Measurements from ENCODE around the gene SLC4A1AP.
A peak's percentile ranks its signal among the peaks of the same experiment; 100 is the strongest.
"Not testable (repeated sequence)": the region's sequence is repeated elsewhere in the genome, so short reads cannot be mapped to it uniquely, and the experiment has no call there.

Gene SLC4A1AP

GRCh38 chr2:27647289-27647688 is 16.4 kb upstream of the SLC4A1AP start:
- no peak for FAIRE-seq

DNA sequence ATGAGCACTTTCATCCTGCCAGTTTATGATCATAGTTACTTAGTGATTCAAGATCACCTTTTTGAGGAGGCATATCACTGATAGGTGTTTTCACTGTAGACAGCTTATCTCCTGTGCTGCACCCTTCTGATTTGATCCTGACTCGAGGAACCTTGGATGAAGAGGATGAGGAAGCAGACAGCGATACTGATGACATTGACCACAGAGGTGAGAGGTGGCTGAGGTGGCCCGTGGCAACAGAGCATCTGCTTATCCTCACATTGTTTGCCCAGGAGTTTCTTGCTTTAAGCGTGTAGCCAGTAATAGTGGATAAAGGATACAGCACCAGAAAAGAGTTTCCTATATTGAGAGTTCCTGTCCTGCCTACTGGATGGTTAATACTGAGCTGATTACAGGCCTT is 16.0 kb upstream of the SLC4A1AP start:
- FAIRE-seq (no peak), DNase-seq (ENCODE audit: extremely low spot score, insufficient read length, low read depth) (no peak)

More at GRCh38 chr2:27647289-27647688, 16.4 kb upstream of the SLC4A1AP start:
- no peak for DNase-seq (ENCODE audit: extremely low spot score, insufficient read length, low read depth)

DNA sequence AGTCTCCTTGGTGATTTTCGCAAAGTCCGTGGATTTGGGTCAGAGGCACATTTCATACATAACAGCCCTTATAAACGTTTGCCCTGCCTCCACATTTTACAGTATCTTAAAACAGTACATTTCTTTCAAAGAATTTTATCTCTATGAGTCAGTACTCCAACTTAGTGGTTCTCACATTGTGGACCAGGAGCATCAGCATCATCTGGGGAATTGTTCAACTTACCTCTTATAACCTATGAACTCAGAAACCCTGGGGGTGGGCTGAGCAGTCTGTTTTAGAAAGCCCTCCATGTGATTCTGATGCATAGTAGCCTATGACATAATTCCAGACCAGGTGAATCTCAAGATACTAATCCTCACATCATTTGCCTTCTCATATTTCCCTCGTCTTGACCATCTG is 12.6 kb upstream of the SLC4A1AP start:
- DNase-seq (ENCODE audit: extremely low spot score, insufficient read length, low read depth) = no peak
- no peak for FAIRE-seq

DNA sequence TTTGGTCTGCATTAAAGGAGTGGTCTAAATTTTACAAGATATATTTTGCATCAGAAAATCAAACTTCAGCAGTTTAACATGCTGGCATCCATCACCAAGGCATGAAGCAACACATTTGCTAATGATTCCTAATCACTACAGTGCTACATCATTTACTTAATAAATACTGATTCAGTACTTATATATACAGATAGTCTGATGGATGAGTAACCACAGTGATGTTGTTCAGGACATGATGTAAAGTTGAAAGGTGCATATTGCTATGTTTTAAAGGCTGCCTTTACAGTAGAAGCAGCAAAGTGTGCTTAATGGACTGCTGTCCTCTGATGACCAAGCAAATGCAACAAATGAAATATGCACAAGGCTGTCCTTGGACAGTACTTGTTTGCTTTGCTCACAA is 11.3 kb upstream of the SLC4A1AP start:
- no peak for FAIRE-seq

GRCh38 chr2:27652790-27653189 is 10.9 kb upstream of the SLC4A1AP start:
- no peak for DNase-seq (ENCODE audit: extremely low spot score, insufficient read length, low read depth)
- FAIRE-seq = no peak

More for the DNA sequence above, 11.3 kb upstream of the SLC4A1AP start:
- no peak for DNase-seq (ENCODE audit: extremely low spot score, insufficient read length, low read depth)

DNA sequence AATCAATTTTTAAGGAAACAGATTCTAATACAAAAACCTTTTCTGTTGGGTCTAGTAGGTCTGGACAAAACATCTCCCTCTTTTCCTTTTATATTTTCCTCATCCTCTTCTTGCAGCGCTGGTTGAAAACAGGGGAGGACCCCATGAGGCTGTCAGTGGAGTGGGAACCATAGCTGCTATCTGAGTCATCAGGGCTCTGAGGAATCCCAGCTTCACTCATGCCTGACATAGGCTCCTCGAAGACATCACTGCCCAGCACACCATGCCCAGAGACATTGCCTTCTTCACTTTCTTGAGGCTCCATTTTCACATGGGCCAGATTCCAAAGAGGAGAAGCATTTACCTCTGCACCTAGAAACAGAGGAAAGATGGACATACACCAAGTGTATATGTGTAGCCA is 10.3 kb upstream of the SLC4A1AP start:
- no peak for DNase-seq (ENCODE audit: extremely low spot score, insufficient read length, low read depth)
- FAIRE-seq = no peak

GRCh38 chr2:27655155-27655951 is 8.3 kb upstream of the SLC4A1AP start:
- DNase-seq (ENCODE audit: extremely low spot score, insufficient read length, low read depth) (no peak), FAIRE-seq (no peak)

GRCh38 chr2:27661371-27661770 is 2.3 kb upstream of the SLC4A1AP start:
- FAIRE-seq (no peak), DNase-seq (ENCODE audit: extremely low spot score, insufficient read length, low read depth) (no peak)

- no peak for DNase-seq (ENCODE audit: extremely low spot score, insufficient read length, low read depth)
- FAIRE-seq = no peak
Measured at GRCh38 chr2:27664154-27664574, 475 bp downstream of the SLC4A1AP start.

DNA sequence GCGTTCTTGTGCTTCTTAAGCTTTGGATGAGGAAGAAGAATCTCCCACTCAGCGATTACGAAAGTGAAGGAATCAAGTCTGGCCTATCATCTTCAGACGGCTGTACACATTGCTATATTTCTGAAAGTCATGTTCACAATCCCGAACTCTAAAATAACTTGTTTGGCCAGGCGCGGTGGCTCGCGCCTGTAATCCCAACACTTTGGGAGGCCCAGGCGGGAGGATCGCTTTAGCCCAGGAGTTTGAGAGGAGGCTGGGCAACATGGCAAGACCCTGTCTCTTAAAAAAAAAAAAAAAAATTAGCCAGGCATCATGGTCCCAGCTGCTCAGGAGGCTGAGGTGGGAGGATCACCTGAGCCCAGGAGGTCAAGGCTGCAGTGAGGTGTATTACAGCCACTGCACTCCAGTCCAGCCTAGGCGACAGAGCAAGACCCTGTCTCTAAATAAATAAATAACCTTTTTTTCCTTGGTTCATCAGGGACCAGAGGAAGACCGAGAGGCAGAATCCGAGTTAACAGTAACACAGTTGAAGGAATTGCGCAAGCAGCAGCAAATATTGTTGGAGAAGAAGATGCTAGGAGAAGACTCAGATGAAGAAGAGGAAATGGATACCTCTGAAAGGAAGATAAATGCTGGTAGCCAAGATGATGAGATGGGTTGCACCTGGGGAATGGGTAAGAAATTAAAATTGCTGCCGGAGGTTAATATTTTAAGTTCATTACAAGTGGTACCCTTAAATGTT is 1.1 kb downstream of the SLC4A1AP start:
- FAIRE-seq = no peak

DNA sequence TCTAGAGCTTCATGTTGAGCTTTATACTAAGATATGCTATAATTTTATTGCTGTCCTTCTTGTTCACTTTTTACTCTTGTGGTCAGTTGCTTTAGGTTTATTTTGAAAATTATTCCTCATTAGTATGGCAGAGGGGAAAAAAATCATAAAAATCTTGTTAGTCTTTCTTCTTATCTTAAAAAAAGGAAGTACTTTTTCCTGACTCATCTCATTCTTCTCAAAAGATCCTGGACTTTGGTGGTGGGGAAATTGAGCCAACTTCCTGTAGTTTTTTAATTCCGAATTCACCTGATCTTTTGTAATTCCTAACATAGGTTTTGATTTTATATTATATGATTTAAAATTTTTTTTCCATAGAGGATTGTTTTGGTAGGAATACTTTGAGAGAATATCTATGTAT is 3.8 kb downstream of the SLC4A1AP start:
- DNase-seq (ENCODE audit: extremely low spot score, insufficient read length, low read depth) = no peak
- no peak for FAIRE-seq

More for the DNA sequence above, 1.1 kb downstream of the SLC4A1AP start:
- no peak for DNase-seq (ENCODE audit: extremely low spot score, insufficient read length, low read depth)

DNA sequence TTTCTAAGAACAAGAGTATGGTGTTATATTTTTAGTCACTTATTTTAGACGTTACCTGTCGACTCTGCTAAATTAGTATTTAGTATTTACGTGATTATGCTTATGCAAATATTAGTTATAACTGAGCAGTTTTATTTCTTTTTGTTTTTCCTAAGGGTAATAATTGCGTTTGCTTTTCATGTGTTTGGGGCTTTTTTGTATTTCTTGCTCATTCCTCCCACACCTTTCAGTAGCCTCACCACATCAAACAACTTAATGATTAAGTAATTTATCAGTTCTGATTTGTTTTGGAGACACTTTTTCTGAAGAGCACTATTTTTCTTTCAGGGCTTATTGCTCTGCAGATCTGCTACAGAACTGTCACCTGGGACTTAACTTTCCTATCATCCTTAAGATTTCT is 7.5 kb downstream of the SLC4A1AP start:
- DNase-seq (ENCODE audit: extremely low spot score, insufficient read length, low read depth) (no peak), FAIRE-seq (no peak)

DNA sequence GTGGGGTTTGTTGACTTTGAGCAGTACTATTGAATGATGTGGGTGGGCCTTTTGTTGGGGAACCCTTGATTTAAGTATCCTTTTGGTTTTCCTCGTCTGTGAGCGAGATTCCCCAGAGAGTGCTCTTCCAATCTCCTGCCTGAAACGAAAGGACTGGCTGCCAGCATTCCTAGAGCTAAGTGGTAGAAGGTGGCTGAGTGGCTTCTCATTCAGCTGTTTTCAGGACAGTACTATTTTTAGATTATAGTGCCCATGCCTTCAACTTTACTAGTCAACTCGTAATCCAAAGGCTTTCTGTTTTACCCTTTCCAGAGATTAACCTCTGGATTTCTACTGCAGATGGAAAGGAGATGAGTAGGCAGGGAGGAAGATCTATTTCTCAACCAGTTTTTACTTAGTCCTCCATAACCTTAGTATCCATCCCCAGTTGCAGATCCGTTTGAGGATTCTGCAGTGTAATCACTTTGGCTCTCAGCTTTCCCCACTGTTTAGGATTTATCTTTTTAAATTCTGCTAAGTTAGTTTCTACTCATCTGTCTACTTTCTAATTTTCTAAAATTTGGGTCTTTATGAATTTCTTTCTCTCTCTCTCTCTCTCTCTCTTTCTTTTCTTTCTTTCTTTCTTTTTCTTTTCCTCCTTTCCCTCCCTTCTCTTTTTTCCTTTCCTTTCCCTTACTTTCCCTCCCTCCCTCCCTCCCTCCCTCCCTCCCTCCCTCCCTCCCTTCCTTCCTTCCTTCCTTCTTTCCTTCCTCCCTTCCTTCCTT is 9.2 kb downstream of the SLC4A1AP start:
- DNase-seq (ENCODE audit: extremely low spot score, insufficient read length, low read depth) = no peak
- FAIRE-seq = no peak

- no peak for DNase-seq (ENCODE audit: extremely low spot score, insufficient read length, low read depth)
- no peak for FAIRE-seq
Measured at GRCh38 chr2:27680571-27680970, 16.9 kb downstream of the SLC4A1AP start.

GRCh38 chr2:27681841-27682240 is 18.2 kb downstream of the SLC4A1AP start:
- DNase-seq (ENCODE audit: extremely low spot score, insufficient read length, low read depth) (no peak), FAIRE-seq (no peak)

DNA sequence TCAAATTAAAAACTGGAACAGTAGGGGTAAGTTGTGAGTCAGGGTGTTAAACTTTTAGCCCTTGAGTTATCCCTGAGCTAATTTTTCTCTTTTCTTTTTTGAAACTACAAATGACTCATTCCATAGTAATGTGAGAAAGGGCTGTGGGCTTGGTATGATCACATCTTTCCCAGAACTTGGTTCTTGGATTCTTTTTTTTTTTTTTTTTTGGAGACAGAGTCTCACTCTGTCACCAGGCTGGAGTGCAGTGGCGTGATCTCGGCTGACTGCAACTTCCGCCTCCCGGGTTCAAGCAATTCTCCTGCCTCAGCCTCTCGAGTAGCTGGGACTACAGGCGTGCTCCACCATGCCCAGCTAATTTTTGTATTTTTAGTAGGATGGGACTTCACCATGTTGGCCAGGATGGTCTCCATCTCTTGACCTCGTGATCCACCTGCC is 18.7 kb downstream of the SLC4A1AP start:
- DNase-seq (ENCODE audit: extremely low spot score, insufficient read length, low read depth); FAIRE-seq: not testable (repeated sequence)

DNA sequence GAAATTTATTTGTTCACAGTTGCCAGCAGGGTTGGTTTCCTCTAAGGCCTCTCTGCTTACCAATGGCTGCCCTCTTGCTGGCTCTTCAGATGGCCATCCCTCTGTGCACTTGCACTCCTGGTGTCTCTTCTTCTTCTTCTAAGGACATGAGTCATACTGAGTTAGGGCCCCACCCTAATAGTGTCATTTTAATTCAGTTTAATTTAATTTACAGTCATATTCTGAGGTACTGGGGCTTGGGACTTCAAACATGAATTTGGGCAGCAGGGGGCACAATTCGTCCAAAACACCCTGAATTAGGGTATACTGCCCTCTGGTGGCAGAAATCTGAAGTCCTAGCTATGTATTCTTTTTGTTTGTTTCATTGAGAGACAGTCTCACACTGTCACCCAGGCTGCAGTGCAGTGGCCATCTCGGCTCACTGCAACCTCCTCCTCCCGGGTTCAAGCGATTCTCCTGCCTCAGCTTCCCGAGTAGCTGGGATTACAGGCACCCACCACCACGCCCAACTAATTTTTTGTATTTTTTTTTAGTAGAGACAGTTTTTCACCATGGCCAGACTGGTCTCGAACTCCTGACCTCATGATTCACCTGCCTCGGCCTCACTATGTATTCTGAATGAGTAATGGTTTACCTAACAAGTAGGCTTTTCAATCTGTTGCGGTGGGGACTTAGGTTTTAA is 19.8 kb downstream of the SLC4A1AP start:
- FAIRE-seq (peak; percentile 86), DNase-seq (ENCODE audit: extremely low spot score, insufficient read length, low read depth) (peak; percentile 53)

- not testable (repeated sequence) for DNase-seq (ENCODE audit: extremely low spot score, insufficient read length, low read depth); FAIRE-seq
Measured at GRCh38 chr2:27685006-27685405, 21.3 kb downstream of the SLC4A1AP start.

GRCh38 chr2:27685577-27685976 is 21.9 kb downstream of the SLC4A1AP start:
- DNase-seq (ENCODE audit: extremely low spot score, insufficient read length, low read depth) (no peak), FAIRE-seq (no peak)

DNA sequence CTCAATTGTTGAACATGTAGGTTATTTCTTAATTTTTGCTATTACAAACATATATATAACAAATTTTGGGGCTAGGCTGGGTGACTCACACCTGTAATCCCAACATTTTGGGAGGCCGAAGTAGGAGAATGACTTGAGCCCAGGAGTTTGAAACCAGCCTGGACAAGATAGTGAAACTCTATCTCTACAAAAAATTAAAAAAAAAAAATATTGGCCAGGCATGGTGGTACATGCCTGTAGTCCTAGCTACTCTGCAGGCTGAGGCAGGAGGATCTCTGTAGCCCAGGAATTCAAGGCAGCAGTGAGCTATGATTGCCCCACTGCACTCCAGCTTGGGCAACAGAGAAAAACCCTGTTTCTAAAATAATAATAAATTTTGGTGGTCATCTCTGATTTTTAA is 23.5 kb downstream of the SLC4A1AP start:
- FAIRE-seq (no peak), DNase-seq (ENCODE audit: extremely low spot score, insufficient read length, low read depth) (no peak)
